HCT116 (cell line): ENCODE data around the gene ANO2. TPM values are rescaled to one million over a fixed set of nuclear protein-coding genes. Genes with fewer than 3 reads are reported as not detected.

Experiments
- ATAC-seq: fragments of 200-7000 bp; cut with Tn5 transposase; 2 replicates; pipeline ENCODE4 v1.9.1; 2020; ENCODE audit warnings: mild to moderate bottlenecking, moderate library complexity
- BruUV-seq: library from RNA; stranded (reverse); fragments of 400-500 nt; replicated peaks from 2 replicates; lab custom pipeline; 2021; lab: Mats Ljungman, UMichigan
- CTCF ChIA-PET: fragments of 300-600 bp; sonication (Branson Sonifier 250); formaldehyde crosslinking; loops from one replicate; lab custom pipeline; 2021; ENCODE audit warnings: antibody characterized with exemption; lab: Charles Lee
- POLR2A ChIA-PET: fragments of 300-600, 350-600 bp; sonication (Branson Sonifier 250); formaldehyde crosslinking; loops from one replicate; lab custom pipeline; 2021; ENCODE audit warnings: antibody characterized with exemption; lab: Charles Lee
- RAD21 ChIA-PET, 2 experiments: fragments of 300-600 bp; sonication (Branson Sonifier 250); formaldehyde crosslinking; loops; one replicate each; lab custom pipeline; 2023; ENCODE audit warnings: low total read pairs in 2 of 2; ENCODE audit not compliant: uncharacterized antibody in 2 of 2, unreplicated experiment in 2 of 2, low non-redundant PET in 1 of 2; lab: Charles Lee
- DNase-seq: peaks from one replicate; pipeline ENCODE4 v3.0.0-alpha.2; 2010; ENCODE audit warnings: low read depth, low spot score
- H2AFZ ChIP-seq: fragments of 200-600 bp; shearing (Covaris generic), sonication (generic); 2 replicates; pipeline ENCODE4 v1.6.1; 2017; ENCODE audit warnings: low read depth, mixed run types, mixed read lengths, antibody characterized with exemption, low read length; ENCODE audit not compliant: poor library complexity, severe bottlenecking
- H3K27ac ChIP-seq: 2 replicates; pipeline ENCODE4 v1.5.1; 2012; ENCODE audit warnings: low read depth, low read length
- H3K27me3 ChIP-seq: fragments of 200-600 bp; sonication (generic); 2 replicates; pipeline ENCODE4 v1.6.1; 2016; ENCODE audit warnings: mixed run types, low read length, mixed read lengths; ENCODE audit not compliant: insufficient read depth
- H3K36me3 ChIP-seq, 2 experiments: fragments of 200-500 bp in 1 of 2; fragments of 200-600 bp in 1 of 2; sonication (Bioruptor generic) in 1 of 2; sonication (generic) in 1 of 2; 2 replicates each; pipeline versions ENCODE4 v1.5.1 to v1.6.1; 2014 to 2016; ENCODE audit warnings: low read length in 2 of 2, inconsistent platforms in 1 of 2, mixed read lengths in 1 of 2, mixed run types in 1 of 2; ENCODE audit not compliant: insufficient read depth in 2 of 2, control insufficient read depth in 1 of 2
- H3K4me1 ChIP-seq, 2 experiments: fragments of 200-600 bp in 1 of 2; sonication (generic) in 1 of 2; 2 replicates each; pipeline versions ENCODE4 v1.5.1 to v1.6.1; 2012 to 2017; ENCODE audit warnings: low read length in 2 of 2, inconsistent platforms in 1 of 2, mild to moderate bottlenecking in 1 of 2, mixed read lengths in 1 of 2, mixed run types in 1 of 2, moderate library complexity in 1 of 2; ENCODE audit not compliant: insufficient read depth in 2 of 2, control insufficient read depth in 1 of 2
- H3K4me2 ChIP-seq: fragments of 200-600 bp; sonication (generic); 2 replicates; pipeline ENCODE4 v1.6.1; 2017; ENCODE audit warnings: mixed run types, low read length, mixed read lengths
- H3K4me3 ChIP-seq, 2 experiments: fragments of 200-600 bp in 1 of 2; sonication (generic) in 1 of 2; replicated peaks in 1 of 2; 2 replicates each; pipeline ENCODE4 v1.5.1; 2011 to 2016; ENCODE audit warnings: low read length in 2 of 2, control low read depth in 1 of 2, low read depth in 1 of 2, mild to moderate bottlenecking in 1 of 2, mixed read lengths in 1 of 2, mixed run types in 1 of 2
- H3K79me2 ChIP-seq: fragments of 200-600 bp; sonication (generic); 2 replicates; pipeline ENCODE4 v1.6.1; 2017; ENCODE audit warnings: mild to moderate bottlenecking, mixed run types, low read length, moderate library complexity, mixed read lengths; ENCODE audit not compliant: insufficient read depth
- H3K9ac ChIP-seq: fragments of 200-600 bp; sonication (generic); 2 replicates; pipeline ENCODE4 v1.6.1; 2016; ENCODE audit warnings: low read length, mixed read lengths
- H3K9me2 ChIP-seq: fragments of 200-600 bp; sonication (generic), shearing (Covaris generic); 2 replicates; pipeline ENCODE4 v1.6.1; 2017; ENCODE audit warnings: mixed run types, mild to moderate bottlenecking, moderate library complexity; ENCODE audit not compliant: insufficient read depth
- H3K9me3 ChIP-seq, 2 experiments: fragments of 200-500 bp in 1 of 2; fragments of 200-600 bp in 1 of 2; sonication (Bioruptor generic) in 1 of 2; sonication (generic) in 1 of 2; 2 replicates each; pipeline ENCODE4 v1.6.1; 2014 to 2017; ENCODE audit warnings: low read length in 2 of 2, mixed read lengths in 2 of 2, inconsistent platforms in 1 of 2, low read depth in 1 of 2, mild to moderate bottlenecking in 1 of 2, mixed run types in 1 of 2, moderate library complexity in 1 of 2; ENCODE audit not compliant: control insufficient read depth in 1 of 2, insufficient read depth in 1 of 2
- H4K20me1 ChIP-seq: fragments of 200-600 bp; sonication (generic), shearing (Covaris generic); 2 replicates; pipeline ENCODE4 v1.6.1; 2017; ENCODE audit warnings: mixed run types, mild to moderate bottlenecking, moderate library complexity; ENCODE audit not compliant: insufficient read depth
- CBX3 ChIP-seq: IDR thresholded peaks from 2 replicates; pipeline ENCODE4 v1.6.1; 2012; ENCODE audit warnings: low read depth
- CEBPB ChIP-seq: IDR thresholded peaks from 2 replicates; pipeline ENCODE4 v1.6.1; 2012; ENCODE audit warnings: low read depth
- EGR1 ChIP-seq: IDR thresholded peaks from 2 replicates; pipeline ENCODE4 v1.6.1; 2012; ENCODE audit warnings: low read depth
- ELF1 ChIP-seq: IDR thresholded peaks from 2 replicates; pipeline ENCODE4 v1.6.1; 2012; ENCODE audit warnings: low read depth, borderline replicate concordance
- EZH2 ChIP-seq: fragments of 200-600 bp; sonication (generic); IDR thresholded peaks from 2 replicates; pipeline ENCODE4 v1.6.1; 2017; ENCODE audit warnings: antibody characterized with exemption, mixed run types
- EZH2phosphoT487 ChIP-seq: fragments of 200-600 bp; IDR thresholded peaks from 2 replicates; pipeline ENCODE4 v1.6.1; 2018; ENCODE audit warnings: antibody characterized with exemption, borderline replicate concordance
- FOSL1 ChIP-seq: IDR thresholded peaks from 2 replicates; pipeline ENCODE4 v1.6.1; 2012; ENCODE audit warnings: low read depth
- MAX ChIP-seq: IDR thresholded peaks from 2 replicates; pipeline ENCODE4 v1.6.1; 2012
- POLR2A ChIP-seq: IDR thresholded peaks from 2 replicates; pipeline ENCODE4 v1.7.0; 2011; ENCODE audit warnings: borderline replicate concordance; ENCODE audit not compliant: insufficient read depth, insufficient read length; ENCODE audit errors: extremely low read depth
- RAD21 ChIP-seq: IDR thresholded peaks from 2 replicates; pipeline ENCODE4 v1.6.1; 2012; ENCODE audit warnings: low read depth, mild to moderate bottlenecking
- SP1 ChIP-seq: IDR thresholded peaks from 2 replicates; pipeline ENCODE4 v1.6.1; 2012; ENCODE audit warnings: low read depth
- SRF ChIP-seq: IDR thresholded peaks from 2 replicates; pipeline ENCODE4 v1.6.1; 2012; ENCODE audit warnings: low read depth
- TCF7L2 ChIP-seq: IDR thresholded peaks from 2 replicates; pipeline ENCODE4 v1.7.0; 2011; ENCODE audit warnings: borderline replicate concordance, inconsistent platforms; ENCODE audit not compliant: insufficient read depth, insufficient read length; ENCODE audit errors: extremely low read depth
- YY1 ChIP-seq: IDR thresholded peaks from 2 replicates; pipeline ENCODE4 v1.6.1; 2011; ENCODE audit warnings: low read length, low read depth, moderate library complexity, mild to moderate bottlenecking; ENCODE audit not compliant: insufficient replicate concordance; ENCODE audit errors: extremely low read depth
- ZFX ChIP-seq: fragments of 450-650 bp; IDR thresholded peaks from 2 replicates; pipeline ENCODE4 v1.6.1; 2017
- ZNF274 ChIP-seq: fragments of 200-500 bp; sonication (Bioruptor generic); IDR thresholded peaks from 2 replicates; pipeline ENCODE4 v1.6.1; 2014; ENCODE audit warnings: mild to moderate bottlenecking, low read depth, low read length, inconsistent platforms
- intact Hi-C: fragments of 100-400 bp; cut with micrococcal nuclease; formaldehyde crosslinking; loops from 2 replicates; pipeline ENCODE4 v1.10.0; 2022
- total RNA-seq: library from RNA; stranded (reverse); gene quantifications from one replicate; pipeline ENCODE4 v1.2.1, GENCODE V29; 2021; ENCODE audit not compliant: unreplicated experiment

Gene ANO2
- total RNA-seq, 1 experiment from 2014 or later = not detected

- Histone ChIP-seq H3K4me1 (no peaks in the 10 kb centered on the region), H3K9me3 (no peaks in the 10 kb centered on the region), H3K9me2 (no peaks in the 10 kb centered on the region), H3K27me3 (peaks cover 46% of the 10 kb centered on the region), H3K9ac (no peak overlapping the region), H3K4me2 (no peak overlapping the region), H3K27ac (no peak overlapping the region), H3K79me2 (no peaks in the 10 kb centered on the region), H3K36me3 (no peaks in the 10 kb centered on the region), H4K20me1 (no peaks in the 10 kb centered on the region), H3K4me3 (no peak overlapping the region)
- ATAC-seq (no peak), DNase-seq (no peak)
- ChIA-PET RAD21 (no interaction called here), POLR2A (no interaction called here), CTCF (no interaction called here)
- BruUV-seq = no TSS peak
- TF ChIP-seq SP1 (no peak), SRF (no peak), ZNF274 (no peak), CEBPB (no peak), EGR1 (no peak), RAD21 (no peak), CBX3 (no peak), ZFX (no peak), ELF1 (no peak), FOSL1 (no peak), YY1 (no peak), POLR2A (no peak), TCF7L2 (no peak), EZH2phosphoT487 (no peak), EZH2 (no peak), MAX (no peak)
- TF ChIP-seq, all 23 proteins: peak for 0
- intact Hi-C loops = no loop called here
- no peak overlapping the region for H2AFZ ChIP-seq
Observed at GRCh38 chr12:5577741-5578140, 367.3 kb downstream of the ANO2 start.
